Transverse colon (tissue), 3 donors: ENCODE data around the gene FRYL.

Experiments
- CTCF ChIP-seq, 5 experiments: fragments of 200-600 bp in 3 of 5; fragments of 450-650 bp in 2 of 5; sonication (generic) in 3 of 5; IDR thresholded peaks; 1 replicate in 2 of 5; 2 replicates in 3 of 5; pipeline ENCODE4 v1.5.1; 2016 to 2017; ENCODE audit warnings: antibody characterized with exemption in 5 of 5, inconsistent platforms in 3 of 5, mild to moderate bottlenecking in 2 of 5, moderate library complexity in 1 of 5
- EP300 ChIP-seq: sonication (generic); formaldehyde crosslinking; IDR thresholded peaks from one replicate; pipeline ENCODE4 v1.6.1; 2017; ENCODE audit warnings: antibody characterized with exemption, low read depth
- POLR2A ChIP-seq: fragments of 450-650 bp; IDR thresholded peaks from one replicate; pipeline ENCODE4 v1.6.1; 2016; ENCODE audit warnings: antibody characterized with exemption, mild to moderate bottlenecking, moderate library complexity

DNA sequence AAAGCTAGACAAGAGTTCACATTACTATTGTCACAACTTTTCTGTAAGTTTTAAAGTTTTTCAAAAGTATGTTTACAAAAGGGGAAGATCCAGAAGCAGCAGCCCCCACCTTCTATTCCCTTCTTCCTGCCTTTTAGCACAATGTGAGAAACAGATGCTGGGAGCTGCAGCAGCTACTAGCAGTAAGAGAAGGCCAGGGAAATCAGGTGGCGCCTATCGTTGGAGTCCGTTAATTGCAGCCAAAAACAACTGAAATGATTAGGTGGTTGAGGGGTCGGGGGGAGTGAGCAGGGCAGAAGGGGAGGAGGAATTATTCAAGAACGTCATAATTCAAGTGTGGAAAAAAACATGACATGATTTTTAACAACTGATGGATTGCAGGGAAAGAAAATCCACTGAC lies 27.4 kb downstream of the FRYL start:
- TF ChIP-seq CTCF (IDR thresholded peaks at IDR 0.05): no peak
- TF ChIP-seq POLR2A: no peak
- no peak for TF ChIP-seq EP300
